K562 (cell line): Measurements from ENCODE around the gene INPPL1. TPM values are rescaled to one million over a fixed set of nuclear protein-coding genes. Genes with fewer than 3 reads are reported as not detected.

ENCODE experiments used
- ATAC-seq: fragments of 200-7000 bp; cut with Tn5 transposase; 3 replicates; pipeline ENCODE4 v1.9.1; 2020; ENCODE audit warnings: moderate library complexity
- BruUV-seq: library from RNA; stranded (reverse); fragments of 400-500 nt; replicated peaks from 2 replicates; lab custom pipeline; 2021; lab: Mats Ljungman, UMichigan
- CTCF ChIA-PET: fragments of 300-600 bp; formaldehyde crosslinking; extraction: SDS; loops from one replicate; lab custom pipeline; 2021; ENCODE audit warnings: low intra/inter-chr PET ratio; lab: Yijun Ruan, JAX
- POLR2A ChIA-PET: fragments of 300-600, 350-650 bp; sonication (Branson Sonifier 250); formaldehyde crosslinking; extraction: SDS; loops from one replicate; lab custom pipeline; 2021; ENCODE audit warnings: antibody characterized with exemption, inconsistent platforms; lab: Yijun Ruan, JAX
- DNase-seq, 4 experiments: peaks; one replicate each; pipeline versions ENCODE4 v3.0.0 to v3.0.0-alpha.2; 2011 to 2018; ENCODE audit warnings: low spot score in 3 of 4, mixed read lengths in 3 of 4; ENCODE audit errors: extremely low read depth in 1 of 4
- FAIRE-seq: peaks from 2 replicates; lab custom pipeline; 2011; peaks lifted over from hg19 to GRCh38; lab: Jason Lieb, UNC
- H2AFZ ChIP-seq: 2 replicates; pipeline ENCODE4 v1.6.0; 2011; ENCODE audit warnings: low read depth, low read length, control low read depth, inconsistent platforms
- H3K27ac ChIP-seq: fragments of 200-600 bp; 3 replicates; pipeline ENCODE4 v1.8.0; 2011; ENCODE audit warnings: low read depth, mild to moderate bottlenecking, control low read depth, inconsistent platforms, low read length, moderate library complexity, mixed read lengths; ENCODE audit errors: extremely low read depth
- H3K27me3 ChIP-seq, 2 experiments: fragments of 300-600 bp in 1 of 2; 2 replicates in 1 of 2; 3 replicates in 1 of 2; pipeline versions ENCODE4 v1.6.0 to v1.8.0; 2011; ENCODE audit warnings: inconsistent platforms in 2 of 2, low read length in 2 of 2, mild to moderate bottlenecking in 1 of 2, mixed read lengths in 1 of 2, moderate library complexity in 1 of 2; ENCODE audit not compliant: control insufficient read depth in 2 of 2, insufficient read depth in 2 of 2
- H3K36me3 ChIP-seq: fragments of 300-600 bp; 3 replicates; pipeline ENCODE4 v1.8.0; 2011; ENCODE audit warnings: mild to moderate bottlenecking, low read length, inconsistent platforms; ENCODE audit not compliant: control insufficient read depth, insufficient read depth
- H3K4me1 ChIP-seq, 2 experiments: fragments of 200-600 bp in 1 of 2; replicated peaks in 1 of 2; 2 replicates in 1 of 2; 3 replicates in 1 of 2; pipeline versions ENCODE4 v1.5.1 to v1.8.0; 2011; ENCODE audit warnings: inconsistent platforms in 2 of 2, low read length in 2 of 2, mild to moderate bottlenecking in 1 of 2, mixed read lengths in 1 of 2, moderate library complexity in 1 of 2; ENCODE audit not compliant: control insufficient read depth in 2 of 2, insufficient read depth in 2 of 2
- H3K4me2 ChIP-seq: 2 replicates; pipeline ENCODE4 v1.6.1; 2011; ENCODE audit warnings: low read length, control low read depth, inconsistent platforms, mixed read lengths; ENCODE audit not compliant: insufficient read depth
- H3K4me3 ChIP-seq: fragments of 200-600 bp; sonication (generic), shearing (Covaris generic); 2 replicates; pipeline ENCODE4 v1.5.1; 2016; ENCODE audit warnings: control low read depth, inconsistent platforms
- H3K79me2 ChIP-seq: fragments of 200-600 bp; 3 replicates; pipeline ENCODE4 v1.8.0; 2011; ENCODE audit warnings: low read length, inconsistent platforms; ENCODE audit not compliant: control insufficient read depth, insufficient read depth
- H3K9ac ChIP-seq, 2 experiments: 2 replicates each; pipeline versions ENCODE4 v1.6.0 to v1.6.1; 2011; ENCODE audit warnings: low read depth in 2 of 2, low read length in 2 of 2, control low read depth in 1 of 2, inconsistent platforms in 1 of 2, mild to moderate bottlenecking in 1 of 2, mixed read lengths in 1 of 2; ENCODE audit not compliant: insufficient read depth in 1 of 2
- H3K9me1 ChIP-seq: one replicate; pipeline ENCODE4 v1.6.0; 2011; ENCODE audit warnings: inconsistent platforms, mild to moderate bottlenecking, low read length, moderate library complexity; ENCODE audit not compliant: control insufficient read depth, insufficient read depth
- H3K9me3 ChIP-seq: replicated peaks from 2 replicates; pipeline ENCODE4 v1.5.1; 2011; ENCODE audit warnings: low read depth, low read length, inconsistent platforms; ENCODE audit not compliant: control insufficient read depth, insufficient read depth
- H4K20me1 ChIP-seq: replicated peaks from 2 replicates; pipeline ENCODE4 v1.6.1; 2011; ENCODE audit warnings: low read length, inconsistent platforms, mixed read lengths; ENCODE audit not compliant: control insufficient read depth, insufficient read depth
- ARID3A ChIP-seq: IDR thresholded peaks from 2 replicates; pipeline ENCODE4 v1.6.1; 2012; ENCODE audit warnings: low read depth, low read length, improper control_type of control experiment, borderline replicate concordance
- CCNT2 ChIP-seq: IDR thresholded peaks from 2 replicates; pipeline ENCODE4 v1.6.1; 2011; ENCODE audit warnings: borderline replicate concordance, low read depth, mild to moderate bottlenecking, moderate library complexity, mixed read lengths, low read length; ENCODE audit not compliant: insufficient read length; ENCODE audit errors: extremely low read depth
- ETV5 ChIP-seq: sonication (generic); formaldehyde crosslinking; IDR thresholded peaks from 2 replicates; pipeline ENCODE4 v1.4.0; 2020; ENCODE audit warnings: low read depth, mild to moderate bottlenecking, missing genetic modification reagents
- MAX ChIP-seq: sonication (generic); formaldehyde crosslinking; IDR thresholded peaks from 2 replicates; pipeline ENCODE4 v1.9.0; 2022; ENCODE audit warnings: mild to moderate bottlenecking, missing genetic modification reagents
- MAZ ChIP-seq, 2 experiments: fragments of 450-650 bp in 1 of 2; sonication (generic) in 1 of 2; formaldehyde crosslinking; IDR thresholded peaks in 1 of 2; conservative IDR thresholded peaks in 1 of 2; 2 replicates each; pipeline versions ENCODE4 v1.4.0 to v1.5.0; 2020; ENCODE audit warnings: mild to moderate bottlenecking in 1 of 2, missing genetic modification reagents in 1 of 2
- MEF2D ChIP-seq: conservative IDR thresholded peaks from 2 replicates; pipeline ENCODE4 v1.6.1; 2016; ENCODE audit warnings: low read depth, missing genetic modification characterization, missing compliant biosample characterization
- NR2C1 ChIP-seq, 2 experiments: fragments of 450-650 bp; IDR thresholded peaks; 2 replicates each; pipeline ENCODE4 v1.6.1; 2017; ENCODE audit warnings: mild to moderate bottlenecking in 2 of 2, antibody characterized with exemption in 1 of 2, inconsistent platforms in 1 of 2, missing compliant biosample characterization in 1 of 2, missing genetic modification characterization in 1 of 2
- POLR2AphosphoS5 ChIP-seq: IDR thresholded peaks from 2 replicates; pipeline ENCODE4 v1.6.1; 2011; ENCODE audit warnings: mild to moderate bottlenecking, low read depth, low read length, moderate library complexity; ENCODE audit not compliant: control insufficient read depth, insufficient read depth
- TAL1 ChIP-seq: fragments of 450-650 bp; IDR thresholded peaks from 2 replicates; pipeline ENCODE4 v1.6.1; 2016; ENCODE audit warnings: mild to moderate bottlenecking
- TFAP4 ChIP-seq: sonication (generic); formaldehyde crosslinking; IDR thresholded peaks from 2 replicates; pipeline ENCODE4 v1.8.0; 2022; ENCODE audit warnings: missing genetic modification reagents, mild to moderate bottlenecking, moderate library complexity, borderline replicate concordance
- ZNF316 ChIP-seq: fragments of 450-650 bp; IDR thresholded peaks from 2 replicates; pipeline ENCODE4 v1.6.1; 2016
- ZNF830 ChIP-seq: fragments of 250-450 bp; sonication (Bioruptor Pico); IDR thresholded peaks from 2 replicates; pipeline ENCODE4 v1.5.0; 2021; ENCODE audit warnings: mild to moderate bottlenecking
- WGBS: fragments of 100-300 bp; shearing (Covaris generic); methylation state at CpG from one replicate; pipeline ENCODE4 v1.1.6; 2016; ENCODE audit warnings: low coverage, mixed read lengths; ENCODE audit not compliant: insufficient coverage; ENCODE audit errors: missing lambda C conversion rate; 5-methylcytosine and 5-hydroxymethylcytosine counted together
- in situ Hi-C: fragments of 300-500 bp; cut with MboI; formaldehyde crosslinking; loops from 4 replicates; pipeline ENCODE4 v1.15.0; 2018; ENCODE audit warnings: inconsistent platforms, mixed read lengths
- intact Hi-C: fragments of 100-400 bp; cut with micrococcal nuclease; formaldehyde crosslinking; loops from 2 replicates; pipeline ENCODE4 v1.14.2; 2022
- polyA plus RNA-seq, 8 experiments: library from polyadenylated mRNA; depleted of rRNA in 4 of 8; stranded (reverse) in 5 of 8; unstranded in 3 of 8; fragments of >200 nt; fragmentation: Nextera tagmentation in 2 of 8; fragmentation: Illumina TruSeq in 1 of 8; extraction: Ambion mirVana in 2 of 8; extraction: Trizol in 1 of 8; gene quantifications; 2 replicates each; pipeline versions ENCODE4 v1.2.1 to v1.2.3, GENCODE V29; 2011 to 2014; ENCODE audit warnings: inconsistent platforms in 1 of 8, missing spikeins in 1 of 8
- total RNA-seq, 7 experiments: library from RNA; depleted of rRNA in 6 of 7; stranded (reverse); fragments of >200 nt in 6 of 7; fragmentation: Illumina TruSeq in 2 of 7; extraction: Trizol in 2 of 7; gene quantifications; 2 replicates each; pipeline versions ENCODE4 v1.2.1 to v1.2.3, GENCODE V29; 2011 to 2021; ENCODE audit warnings: low replicate concordance in 1 of 7
- TF ChIP-seq, protein P1 (sequence below), 2 experiments: fragments of 150-350 bp in 1 of 2; IDR thresholded peaks; 2 replicates each; pipeline ENCODE4 v1.6.1; 2012 to 2016; ENCODE audit warnings: low read depth in 2 of 2, low read length in 2 of 2, mild to moderate bottlenecking in 1 of 2, moderate library complexity in 1 of 2

The INPPL1 gene
- total and polyA plus RNA-seq, 9 of the 15 experiments (the other 6 are each of a cell fraction or from before 2014, with no cell fraction given) = 0.55 to 137 (median 61.6) TPM

- peak overlapping the region; percentile 88 for H3K27ac ChIP-seq
- H3K4me1 ChIP-seq = peaks cover 24 to 46% of the 10 kb centered on the region in 2 experiments
- H3K27me3 ChIP-seq = no peaks in the 10 kb centered on the region
- peaks cover 27% of the 10 kb centered on the region for H3K79me2 ChIP-seq
- under 1% methylated on average over 46 of the region's 47 CpGs for WGBS
- no peaks in the 10 kb centered on the region for H3K9me3 ChIP-seq
- H3K4me2 ChIP-seq = peak overlapping the region; percentile 87
- peak overlapping the region; percentile 72 to 96 for H3K9ac ChIP-seq
- DNase-seq = peak; percentile 89 to 97 (median 90)
- BruUV-seq = no TSS peak
- ChIA-PET POLR2A (interaction anchor here (0.6 to 2.1 kb wide), 10 partner anchors 14 to 1299 kb away, joined by 3 to 9 read pairs (median 4); no protein-coding TSS in a partner anchor), CTCF (no interaction called here)
- ATAC-seq = peak; percentile 86
- in situ Hi-C loops = no loop called here
- H3K4me3 ChIP-seq = peak overlapping the region; percentile 84
- H2AFZ ChIP-seq = peak overlapping the region; percentile 82
- peaks cover 5% of the 10 kb centered on the region for H3K9me1 ChIP-seq
- H4K20me1 ChIP-seq = no peaks in the 10 kb centered on the region
- peak; percentile 84 for FAIRE-seq
- H3K36me3 ChIP-seq = peaks cover 20% of the 10 kb centered on the region; the same call in 2 of the 3 replicates
- intact Hi-C loops = loop anchor here (1.0 kb wide), 1 partner anchor 40 kb away; no protein-coding TSS in a partner anchor
- no peak for TF ChIP-seq TAL1
- no peak for TF ChIP-seq ZNF830 (CRISPR knock-in tag)
- TF ChIP-seq ETV5 (CRISPR knock-in tag) = peak; percentile 53; the same call in 1 of the 2 replicates
- no peak for TF ChIP-seq MAX (CRISPR knock-in tag)
- peak; percentile 78 for TF ChIP-seq TFAP4 (CRISPR knock-in tag)
- peak; percentile 38; the same call in 1 of the 2 replicates for TF ChIP-seq POLR2AphosphoS5
- no peak for TF ChIP-seq NR2C1 (IDR thresholded peaks at IDR 0.05)
- no peak for TF ChIP-seq NR2C1 (tag; IDR thresholded peaks at IDR 0.05)
- TF ChIP-seq, protein P1, sequence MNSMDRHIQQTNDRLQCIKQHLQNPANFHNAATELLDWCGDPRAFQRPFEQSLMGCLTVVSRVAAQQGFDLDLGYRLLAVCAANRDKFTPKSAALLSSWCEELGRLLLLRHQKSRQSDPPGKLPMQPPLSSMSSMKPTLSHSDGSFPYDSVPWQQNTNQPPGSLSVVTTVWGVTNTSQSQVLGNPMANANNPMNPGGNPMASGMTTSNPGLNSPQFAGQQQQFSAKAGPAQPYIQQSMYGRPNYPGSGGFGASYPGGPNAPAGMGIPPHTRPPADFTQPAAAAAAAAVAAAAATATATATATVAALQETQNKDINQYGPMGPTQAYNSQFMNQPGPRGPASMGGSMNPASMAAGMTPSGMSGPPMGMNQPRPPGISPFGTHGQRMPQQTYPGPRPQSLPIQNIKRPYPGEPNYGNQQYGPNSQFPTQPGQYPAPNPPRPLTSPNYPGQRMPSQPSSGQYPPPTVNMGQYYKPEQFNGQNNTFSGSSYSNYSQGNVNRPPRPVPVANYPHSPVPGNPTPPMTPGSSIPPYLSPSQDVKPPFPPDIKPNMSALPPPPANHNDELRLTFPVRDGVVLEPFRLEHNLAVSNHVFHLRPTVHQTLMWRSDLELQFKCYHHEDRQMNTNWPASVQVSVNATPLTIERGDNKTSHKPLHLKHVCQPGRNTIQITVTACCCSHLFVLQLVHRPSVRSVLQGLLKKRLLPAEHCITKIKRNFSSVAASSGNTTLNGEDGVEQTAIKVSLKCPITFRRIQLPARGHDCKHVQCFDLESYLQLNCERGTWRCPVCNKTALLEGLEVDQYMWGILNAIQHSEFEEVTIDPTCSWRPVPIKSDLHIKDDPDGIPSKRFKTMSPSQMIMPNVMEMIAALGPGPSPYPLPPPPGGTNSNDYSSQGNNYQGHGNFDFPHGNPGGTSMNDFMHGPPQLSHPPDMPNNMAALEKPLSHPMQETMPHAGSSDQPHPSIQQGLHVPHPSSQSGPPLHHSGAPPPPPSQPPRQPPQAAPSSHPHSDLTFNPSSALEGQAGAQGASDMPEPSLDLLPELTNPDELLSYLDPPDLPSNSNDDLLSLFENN (IDR thresholded peaks at IDR 0.05; ENCODE audit: low read depth in 2 of 2, low read length in 2 of 2) = no peak
- peak; percentile 36; the same call in 1 of the 2 replicates for TF ChIP-seq ZNF316
- TF ChIP-seq CCNT2 = peak; percentile 63
- TF ChIP-seq MEF2D (tag) = no peak; the same call in 1 of the 2 replicates
- no peak for TF ChIP-seq ARID3A
- TF ChIP-seq MAZ (CRISPR knock-in tag; conservative IDR thresholded peaks at IDR 0.05 in 1 of 2, IDR thresholded peaks at IDR 0.05 in 1 of 2) = peak; percentile 79 to 93; a peak in 3 of 4 replicates
These were observed 1.5 kb upstream of the INPPL1 start for GRCh38 chr11:72222907-72223614.
